ENCODE data around the gene PIGW. TPM values are rescaled to one million over a fixed set of nuclear protein-coding genes. Genes with fewer than 3 reads are reported as not detected.

The PIGW gene, protein sequence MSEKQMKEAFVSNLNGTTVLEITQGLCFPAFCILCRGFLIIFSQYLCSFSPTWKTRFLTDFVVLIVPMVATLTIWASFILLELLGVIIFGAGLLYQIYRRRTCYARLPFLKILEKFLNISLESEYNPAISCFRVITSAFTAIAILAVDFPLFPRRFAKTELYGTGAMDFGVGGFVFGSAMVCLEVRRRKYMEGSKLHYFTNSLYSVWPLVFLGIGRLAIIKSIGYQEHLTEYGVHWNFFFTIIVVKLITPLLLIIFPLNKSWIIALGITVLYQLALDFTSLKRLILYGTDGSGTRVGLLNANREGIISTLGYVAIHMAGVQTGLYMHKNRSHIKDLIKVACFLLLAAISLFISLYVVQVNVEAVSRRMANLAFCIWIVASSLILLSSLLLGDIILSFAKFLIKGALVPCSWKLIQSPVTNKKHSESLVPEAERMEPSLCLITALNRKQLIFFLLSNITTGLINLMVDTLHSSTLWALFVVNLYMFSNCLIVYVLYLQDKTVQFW
- polyA plus RNA-seq (2013, experiment 1 of 2; ENCODE audit: insufficient read length) = 9.6 TPM
- polyA plus RNA-seq (2013, experiment 2 of 2; ENCODE audit: insufficient read length) = 4.8 TPM

- peak; percentile 90 for DNase-seq
These were observed at the start of gene PIGW, which contains the start of gene MYO19 for GRCh38 chr17:36534840-36535668. TSS of gene PIGW (plus strand) at chr17:36534987. CDS start at chr17:36537102, 2,115 bp downstream. TSS of gene MYO19 (minus strand) at chr17:36534868. CDS start at chr17:36532538, 2,330 bp downstream.

DNA sequence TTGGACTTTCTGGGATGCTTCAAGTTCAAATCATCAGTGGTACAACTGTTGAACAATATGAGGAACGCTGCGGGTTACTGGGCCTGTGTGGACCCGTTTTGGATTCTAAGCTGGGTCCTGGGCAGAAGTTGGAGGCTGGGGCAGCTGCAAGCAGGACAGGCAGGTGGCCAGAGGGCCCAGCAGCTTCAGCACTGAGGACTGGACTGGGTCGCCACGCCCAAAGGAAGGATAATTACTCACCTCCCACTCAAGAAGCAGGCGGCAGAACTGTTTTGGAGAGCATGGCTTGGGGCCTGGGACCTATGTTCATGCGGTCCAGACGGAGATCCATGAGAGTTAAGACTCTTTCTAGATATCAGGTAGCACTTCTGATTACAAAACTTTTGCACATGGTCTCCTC is 49.8 kb upstream of the PIGW start:
- no peak for DNase-seq

GRCh38 chr17:36485805-36486203 is 49.0 kb upstream of the PIGW start:
- DNase-seq = no peak

- peak; percentile 95 for DNase-seq
These were observed 48.3 kb upstream of the PIGW start, which contains the start of gene ZNHIT3 for GRCh38 chr17:36486204-36487194. TSS of gene ZNHIT3 (plus strand) at chr17:36486681. CDS start at chr17:36486700, 19 bp downstream.

DNA sequence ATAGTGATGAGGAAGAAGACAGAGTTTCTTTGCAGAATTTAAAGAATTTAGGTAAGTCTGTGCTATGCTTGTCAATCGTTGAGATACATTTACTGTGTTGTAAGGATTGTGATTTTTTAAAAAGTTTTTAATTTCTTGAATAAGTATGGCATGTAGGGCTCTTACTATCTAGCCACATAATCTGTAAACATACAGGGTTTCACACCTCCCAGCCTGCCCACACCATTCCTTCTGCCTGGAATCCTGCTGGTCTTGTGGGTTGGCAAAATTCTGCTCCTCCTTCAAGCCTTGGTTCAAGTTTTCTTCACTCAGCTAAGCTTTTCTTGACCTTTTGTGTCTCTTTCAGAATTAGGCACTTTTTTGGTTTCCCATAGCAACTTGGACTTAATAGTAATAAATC is 40.8 kb upstream of the PIGW start:
- DNase-seq = no peak

- no peak for DNase-seq
These were observed 40.1 kb upstream of the PIGW start for GRCh38 chr17:36494674-36495073.

DNA sequence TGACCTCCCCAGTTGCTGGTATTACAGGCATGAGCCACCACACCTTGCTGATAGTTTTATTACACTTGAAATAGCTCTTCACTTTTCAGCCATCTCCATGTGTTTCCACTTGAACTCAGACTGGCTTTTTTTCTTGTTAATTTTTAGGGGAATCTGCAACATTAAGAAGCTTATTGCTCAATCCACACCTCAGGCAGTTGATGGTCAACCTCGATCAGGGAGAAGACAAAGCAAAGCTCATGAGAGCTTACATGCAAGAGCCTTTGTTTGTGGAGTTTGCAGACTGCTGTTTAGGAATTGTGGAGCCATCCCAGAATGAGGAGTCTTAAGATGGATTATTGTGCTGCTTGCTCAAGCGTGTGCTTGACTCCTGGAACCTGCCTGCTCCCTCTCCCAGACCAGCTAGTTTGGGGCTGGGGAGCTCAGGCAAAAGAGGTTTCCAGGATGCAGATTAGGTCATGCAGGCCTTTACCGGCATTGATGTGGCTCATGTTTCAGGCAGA is 39.7 kb upstream of the PIGW start:
- DNase-seq = no peak

GRCh38 chr17:36496018-36496789 is 38.6 kb upstream of the PIGW start:
- no peak for DNase-seq

DNA sequence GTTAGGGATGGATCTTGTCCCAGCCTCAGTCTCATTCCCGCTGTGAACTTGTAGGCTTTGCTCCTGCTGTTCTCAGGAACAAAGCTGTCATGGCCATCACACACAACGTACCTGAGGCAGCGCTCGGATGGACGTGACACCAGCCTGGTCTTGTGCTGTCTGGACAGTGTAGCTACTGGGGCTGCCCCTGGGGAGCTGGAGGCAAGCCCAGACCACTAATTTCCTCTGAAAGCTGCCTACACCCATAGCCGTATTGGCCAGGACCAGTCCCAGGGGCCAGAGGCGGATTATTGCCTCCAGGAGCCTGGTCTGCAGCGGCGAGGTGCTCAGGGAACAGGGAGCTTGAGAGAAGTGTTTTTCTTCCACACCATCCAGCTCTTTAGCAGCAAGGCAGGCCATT is 36.6 kb upstream of the PIGW start:
- DNase-seq = no peak

GRCh38 chr17:36498560-36499300 is 36.1 kb upstream of the PIGW start:
- no peak for DNase-seq

DNA sequence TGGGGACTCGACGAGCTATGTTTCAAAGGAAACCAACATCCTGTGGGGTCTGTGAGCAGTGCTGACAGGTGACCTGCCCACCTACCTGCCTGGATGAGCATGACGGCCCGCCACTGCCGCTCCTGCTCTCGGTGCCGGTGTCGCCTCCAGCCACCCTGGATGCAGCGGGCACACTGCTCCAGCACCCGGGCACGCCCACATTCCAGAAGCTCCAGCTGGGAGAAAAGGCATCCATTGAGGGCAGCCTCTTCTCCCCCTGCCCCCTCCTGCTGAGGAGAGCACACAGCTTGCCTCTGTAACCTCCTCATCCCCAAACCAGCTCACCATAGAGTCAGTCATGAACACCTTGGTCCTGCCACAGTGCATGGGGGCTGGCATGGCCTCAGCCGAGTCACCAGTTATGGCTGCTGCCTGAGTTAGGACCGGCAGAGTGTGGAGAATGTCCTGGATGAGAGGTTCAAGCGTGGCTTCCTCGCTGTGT is 34.0 kb upstream of the PIGW start:
- no peak for DNase-seq

DNA sequence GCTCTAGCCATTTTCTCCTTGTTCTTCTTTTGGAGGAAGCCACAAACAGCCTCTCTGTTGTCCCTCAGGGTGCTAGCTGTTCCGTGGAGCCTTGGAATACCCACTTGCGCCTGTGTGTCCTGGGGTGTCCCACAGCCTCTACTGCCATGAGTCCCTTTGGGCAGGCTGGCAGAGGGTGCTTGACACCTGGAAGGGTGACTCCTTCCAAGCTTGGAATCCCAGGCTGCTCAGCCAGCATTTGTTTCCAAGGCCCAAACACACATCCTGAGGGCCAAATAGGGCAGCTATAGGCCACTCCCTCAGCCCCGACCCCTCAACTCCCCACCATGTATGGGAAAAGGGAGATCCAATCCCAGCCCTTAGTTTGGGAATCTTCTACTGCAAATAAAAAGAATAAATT is 33.4 kb upstream of the PIGW start:
- DNase-seq = no peak

- DNase-seq = no peak
These were observed 32.8 kb upstream of the PIGW start for GRCh38 chr17:36501963-36502362.

GRCh38 chr17:36503456-36504155 is 31.2 kb upstream of the PIGW start:
- DNase-seq = no peak

GRCh38 chr17:36504156-36504545 is 30.6 kb upstream of the PIGW start:
- no peak for DNase-seq

- no peak for DNase-seq
These were observed 29.6 kb upstream of the PIGW start for GRCh38 chr17:36505171-36505570.

DNA sequence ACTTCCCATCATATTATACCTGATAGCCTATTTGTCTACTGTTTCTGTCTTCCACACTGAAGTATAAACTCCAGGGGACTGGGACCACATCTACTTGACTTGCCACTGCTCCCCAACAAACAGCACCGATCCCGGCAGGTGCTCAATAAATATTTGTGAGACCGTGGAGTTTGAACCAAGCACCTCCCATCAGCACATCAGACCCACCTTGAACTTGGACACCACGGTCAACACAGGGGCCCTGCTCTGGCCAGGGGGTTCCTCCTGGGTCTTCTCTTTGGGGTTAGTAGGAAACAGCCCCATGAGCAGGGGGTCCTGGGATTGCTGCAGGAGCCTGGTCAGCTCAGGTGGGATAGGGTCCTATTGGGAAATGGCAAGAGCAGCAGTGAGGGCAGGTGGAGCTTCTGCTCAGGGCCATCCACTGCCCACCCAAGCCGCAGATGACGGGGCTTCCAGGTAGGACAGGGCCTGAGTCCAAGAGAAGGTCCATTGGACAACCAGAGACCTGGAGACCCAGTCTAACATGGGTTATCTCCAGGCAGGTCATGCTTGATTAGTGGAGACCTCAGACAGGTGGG is 28.4 kb upstream of the PIGW start:
- DNase-seq = no peak

DNA sequence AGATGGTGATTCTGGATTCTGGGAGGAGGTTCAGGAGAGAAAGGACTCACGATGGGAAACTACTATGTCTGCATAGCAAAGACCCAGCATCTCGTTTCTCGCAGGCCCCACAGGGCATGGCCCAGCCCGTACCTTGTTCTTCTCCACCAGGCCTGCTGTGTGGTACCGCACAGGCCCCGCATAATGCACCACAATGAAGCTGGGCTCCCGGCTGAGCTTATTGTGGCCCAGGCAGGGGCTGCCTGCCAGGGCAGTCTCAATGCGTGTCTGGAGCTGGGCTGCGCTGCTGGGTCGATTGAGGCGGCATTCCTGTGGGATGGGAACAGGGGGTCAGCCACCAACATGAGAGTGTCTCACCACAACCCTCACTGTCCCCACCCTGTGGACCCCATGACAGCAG is 28.0 kb upstream of the PIGW start:
- DNase-seq = no peak

DNA sequence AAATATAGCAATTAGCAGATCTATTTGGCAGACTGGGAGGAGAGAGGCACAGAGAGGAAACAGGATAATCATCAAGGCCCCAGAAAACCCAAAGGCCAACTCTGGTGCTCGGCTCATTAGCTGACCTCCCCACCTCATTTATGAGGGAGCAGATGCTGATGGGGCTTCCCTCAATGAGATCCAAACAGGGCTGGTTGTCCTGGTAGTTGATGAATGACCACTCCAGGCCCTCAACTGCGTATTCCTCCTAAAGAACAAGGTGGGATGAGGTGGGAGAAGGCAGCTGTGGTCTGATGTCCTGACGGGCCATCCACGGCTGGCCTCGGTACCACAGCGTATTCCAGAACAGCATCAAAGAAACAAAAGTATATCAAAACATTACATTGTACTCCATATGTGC is 27.5 kb upstream of the PIGW start:
- no peak for DNase-seq

Measured in fibroblast of skin of back (primary cell).